ENCODE data around the gene HDAC4. TPM values are rescaled to one million over a fixed set of nuclear protein-coding genes. Genes with fewer than 3 reads are reported as not detected.

HDAC4 gene
- total RNA-seq, 1 donor from 2014 or later: 39.0 TPM

DNA sequence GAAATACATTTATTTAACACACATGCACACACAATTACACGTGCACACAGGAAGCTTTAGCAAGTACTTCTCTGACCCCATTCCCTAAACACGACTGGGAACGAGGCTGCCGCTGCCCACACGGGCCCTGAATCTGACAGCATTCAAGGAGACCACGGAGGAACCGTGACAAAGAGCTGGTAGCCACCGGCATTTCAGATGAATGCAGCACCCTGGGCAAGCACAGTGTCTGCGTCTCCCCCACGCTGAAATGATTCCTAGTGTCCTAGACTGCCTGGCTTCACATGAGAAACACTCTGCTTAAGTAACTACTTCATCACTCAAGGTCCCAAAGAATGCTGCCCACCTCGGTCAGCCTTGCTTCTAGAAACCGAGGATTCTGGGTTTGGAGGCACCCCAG, 95.0 kb downstream of the HDAC4 start:
- H3K27me3 Mint-ChIP-seq: no peaks in the 10 kb centered on the region
- no peak overlapping the region for H3K4me3 Mint-ChIP-seq
- peaks cover 67% of the 10 kb centered on the region for H3K4me1 Mint-ChIP-seq (ENCODE audit: unreplicated experiment)
- H3K36me3 Mint-ChIP-seq: no peaks in the 10 kb centered on the region
- H3K27ac Mint-ChIP-seq: no peak overlapping the region
- TF ChIP-seq, protein P1, sequence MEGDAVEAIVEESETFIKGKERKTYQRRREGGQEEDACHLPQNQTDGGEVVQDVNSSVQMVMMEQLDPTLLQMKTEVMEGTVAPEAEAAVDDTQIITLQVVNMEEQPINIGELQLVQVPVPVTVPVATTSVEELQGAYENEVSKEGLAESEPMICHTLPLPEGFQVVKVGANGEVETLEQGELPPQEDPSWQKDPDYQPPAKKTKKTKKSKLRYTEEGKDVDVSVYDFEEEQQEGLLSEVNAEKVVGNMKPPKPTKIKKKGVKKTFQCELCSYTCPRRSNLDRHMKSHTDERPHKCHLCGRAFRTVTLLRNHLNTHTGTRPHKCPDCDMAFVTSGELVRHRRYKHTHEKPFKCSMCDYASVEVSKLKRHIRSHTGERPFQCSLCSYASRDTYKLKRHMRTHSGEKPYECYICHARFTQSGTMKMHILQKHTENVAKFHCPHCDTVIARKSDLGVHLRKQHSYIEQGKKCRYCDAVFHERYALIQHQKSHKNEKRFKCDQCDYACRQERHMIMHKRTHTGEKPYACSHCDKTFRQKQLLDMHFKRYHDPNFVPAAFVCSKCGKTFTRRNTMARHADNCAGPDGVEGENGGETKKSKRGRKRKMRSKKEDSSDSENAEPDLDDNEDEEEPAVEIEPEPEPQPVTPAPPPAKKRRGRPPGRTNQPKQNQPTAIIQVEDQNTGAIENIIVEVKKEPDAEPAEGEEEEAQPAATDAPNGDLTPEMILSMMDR (conservative IDR thresholded peaks at IDR 0.05): no peak
- DNase-seq (ENCODE audit: extremely low spot score, unreplicated experiment): no peak
- H3K9me3 Mint-ChIP-seq: no peaks in the 10 kb centered on the region

DNA sequence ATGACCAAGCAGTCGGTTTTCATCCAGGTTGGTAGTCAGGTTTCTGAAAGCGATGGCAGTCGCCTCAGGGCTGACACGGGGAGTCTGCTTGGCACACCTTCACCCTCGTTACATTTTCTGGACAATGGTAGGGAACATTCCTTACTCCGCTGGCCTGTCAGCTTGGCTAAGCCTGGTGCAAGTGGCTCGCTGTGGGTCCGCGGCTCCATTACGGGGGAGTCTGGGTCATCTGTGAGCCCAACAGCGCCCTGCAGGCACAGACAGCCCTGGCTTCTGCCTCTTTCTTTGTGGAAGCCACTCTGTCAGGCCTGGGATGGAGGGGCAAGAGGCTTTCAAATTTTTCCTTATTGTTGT, 95.6 kb downstream of the HDAC4 start:
- Mint-ChIP-seq H3K4me1 (ENCODE audit: unreplicated experiment) (peaks cover 61% of the 10 kb centered on the region), H3K27me3 (no peaks in the 10 kb centered on the region), H3K9me3 (no peaks in the 10 kb centered on the region), H3K4me3 (no peak overlapping the region), H3K36me3 (no peaks in the 10 kb centered on the region), H3K27ac (no peak overlapping the region)
- DNase-seq (ENCODE audit: extremely low spot score, unreplicated experiment): no peak
- TF ChIP-seq, protein P1 (conservative IDR thresholded peaks at IDR 0.05): no peak

DNA sequence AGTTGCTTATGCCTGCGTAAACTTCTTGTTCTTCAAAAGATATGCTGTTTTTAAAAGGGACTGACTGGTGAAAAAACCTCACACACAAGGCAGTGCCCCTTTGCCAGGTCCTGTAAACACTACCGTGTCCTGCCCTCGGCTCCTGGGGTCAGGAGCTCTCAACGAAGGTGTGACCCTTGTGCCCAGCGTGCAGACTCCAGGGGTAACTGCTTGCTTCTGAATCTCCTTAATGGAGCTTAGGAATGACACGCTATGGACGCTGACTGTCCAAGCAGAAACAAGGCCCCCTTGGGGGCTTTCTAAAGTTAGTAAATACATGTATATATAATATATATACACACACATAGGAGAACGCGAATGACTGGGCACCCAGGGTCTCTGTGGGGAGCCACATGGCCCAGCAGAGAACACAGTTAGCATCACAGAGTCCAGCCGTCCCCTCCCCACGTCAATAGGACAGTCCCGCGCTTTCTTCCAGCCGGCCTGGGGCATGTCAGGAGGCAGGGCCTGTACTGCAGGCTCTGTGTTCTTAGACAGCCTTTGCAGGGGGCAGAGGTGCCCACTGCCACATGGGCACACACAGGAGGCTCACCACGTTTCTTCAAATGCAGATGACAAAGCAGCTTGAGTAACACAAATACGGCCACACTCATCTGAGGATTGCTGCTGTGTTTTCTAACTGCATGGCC, 96.1 kb downstream of the HDAC4 start:
- peaks cover 60% of the 10 kb centered on the region for H3K4me1 Mint-ChIP-seq (ENCODE audit: unreplicated experiment)
- DNase-seq (ENCODE audit: extremely low spot score, unreplicated experiment): no peak
- H3K36me3 Mint-ChIP-seq: no peaks in the 10 kb centered on the region
- no peaks in the 10 kb centered on the region for H3K9me3 Mint-ChIP-seq
- H3K27me3 Mint-ChIP-seq: no peaks in the 10 kb centered on the region
- H3K4me3 Mint-ChIP-seq: no peak overlapping the region
- TF ChIP-seq, protein P1 (conservative IDR thresholded peaks at IDR 0.05): no peak
- peak overlapping the region; percentile 69 for H3K27ac Mint-ChIP-seq

DNA sequence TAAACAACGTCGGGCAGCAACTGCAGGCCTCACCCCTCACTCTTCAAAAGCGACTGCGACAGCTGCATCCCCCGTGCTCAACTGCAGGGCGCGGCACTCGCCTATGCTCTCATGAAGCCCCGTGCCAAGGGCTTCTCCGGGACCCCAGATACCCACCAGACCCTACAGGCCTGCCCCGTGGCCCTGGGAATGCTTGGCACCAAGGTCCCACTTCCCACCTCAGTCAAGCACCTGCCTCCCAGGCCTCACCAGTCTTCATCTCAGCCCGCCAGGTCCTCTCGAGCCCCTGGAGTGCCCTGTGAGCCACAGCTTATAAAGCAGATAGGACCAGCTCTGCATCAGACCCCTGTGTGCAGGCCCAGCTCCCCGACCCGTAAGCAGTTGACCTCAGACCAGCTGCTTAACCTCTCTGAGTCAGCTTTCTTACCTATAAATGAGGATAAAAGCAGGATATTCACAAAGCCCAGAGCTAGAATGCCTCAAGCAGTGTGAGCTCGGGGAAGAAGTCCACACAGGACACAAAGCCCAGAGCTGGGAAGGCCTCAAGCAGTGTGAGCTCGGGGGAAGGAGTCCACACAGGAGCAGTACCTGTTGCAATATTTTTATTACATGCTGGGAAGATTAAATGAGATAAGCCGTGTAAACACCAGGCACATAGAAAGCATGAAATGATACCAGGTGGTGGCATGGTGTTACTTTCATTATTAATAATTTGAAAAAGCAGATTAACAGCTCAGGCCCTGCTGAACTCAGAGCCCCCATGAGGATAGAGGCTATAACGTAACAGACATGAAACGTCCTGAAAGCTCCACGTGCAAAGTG, 96.9 kb downstream of the HDAC4 start:
- Mint-ChIP-seq H3K4me3 (no peak overlapping the region), H3K27me3 (no peaks in the 10 kb centered on the region), H3K9me3 (no peaks in the 10 kb centered on the region), H3K36me3 (no peaks in the 10 kb centered on the region), H3K4me1 (ENCODE audit: unreplicated experiment) (peaks cover 59% of the 10 kb centered on the region), H3K27ac (peak overlapping the region; percentile 69)
- TF ChIP-seq, protein P1 (conservative IDR thresholded peaks at IDR 0.05): no peak
- no peak for DNase-seq (ENCODE audit: extremely low spot score, unreplicated experiment)

DNA sequence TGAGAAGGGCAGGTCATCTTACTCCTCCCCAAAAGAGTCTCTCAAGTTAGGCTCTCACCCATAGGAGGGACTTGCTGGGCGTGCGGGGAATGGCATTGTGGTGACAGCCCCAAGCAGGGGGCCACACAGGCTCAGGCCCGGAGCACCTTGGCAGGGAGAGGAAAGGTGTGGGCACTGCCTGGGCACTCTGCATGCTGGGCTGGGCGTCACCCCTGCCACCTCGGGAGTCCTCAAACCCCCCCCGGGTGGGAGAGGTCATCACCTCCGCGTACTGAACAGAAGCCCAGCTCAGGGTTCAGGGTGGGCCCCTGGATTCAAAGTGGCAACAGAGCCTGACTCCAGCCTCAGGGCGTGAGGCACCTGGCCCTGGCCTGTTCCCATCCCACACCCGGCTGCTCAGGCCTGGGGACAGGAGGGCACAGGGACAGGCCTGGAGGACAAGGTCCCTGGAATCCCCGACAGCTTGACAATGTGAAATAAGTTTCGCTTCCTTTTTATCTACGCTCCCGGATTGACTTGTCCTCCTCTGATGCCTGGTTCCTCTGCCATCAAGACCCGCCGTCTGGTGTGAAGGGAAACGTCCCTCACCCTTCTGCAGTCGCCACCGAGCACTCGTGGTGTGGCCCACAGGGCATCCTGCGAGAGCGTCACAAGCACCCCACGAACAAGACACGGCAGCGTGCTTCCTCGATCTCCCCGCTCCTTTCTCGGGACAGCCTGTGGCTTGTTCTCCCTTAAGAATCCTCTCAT, 97.8 kb downstream of the HDAC4 start:
- peaks cover 50% of the 10 kb centered on the region for H3K4me1 Mint-ChIP-seq (ENCODE audit: unreplicated experiment)
- no peak for DNase-seq (ENCODE audit: extremely low spot score, unreplicated experiment)
- H3K4me3 Mint-ChIP-seq: no peak overlapping the region
- no peaks in the 10 kb centered on the region for H3K9me3 Mint-ChIP-seq
- H3K27me3 Mint-ChIP-seq: no peaks in the 10 kb centered on the region
- TF ChIP-seq, protein P1 (conservative IDR thresholded peaks at IDR 0.05): no peak
- H3K36me3 Mint-ChIP-seq: no peaks in the 10 kb centered on the region
- H3K27ac Mint-ChIP-seq: peak overlapping the region; percentile 69

Measured in type B pancreatic cell (in vitro differentiated cells).